Activated T-cell treated with anti-CD3 and anti-CD28 coated beads, Interleukin-2, amount 50 U/mL, for 24 hours (primary cell): ENCODE data around the gene EPB41.
A peak's percentile ranks its signal among the peaks of the same experiment; 100 is the strongest.
"Not testable (repeated sequence)": the region's sequence is repeated elsewhere in the genome, so short reads cannot be mapped to it uniquely, and the experiment has no call there.

Experiments
- DNase-seq: peaks from one replicate; pipeline ENCODE4 v3.0.0-alpha.2; 2020
- H3K27ac Mint-ChIP-seq: 2 replicates; pipeline ENCODE4 v1.8.0; 2020; ENCODE audit warnings: mild to moderate bottlenecking, mixed read lengths
- H3K27me3 Mint-ChIP-seq: 2 replicates; pipeline ENCODE4 v1.8.0; 2020; ENCODE audit warnings: mixed read lengths
- H3K36me3 Mint-ChIP-seq: 2 replicates; pipeline ENCODE4 v1.8.0; 2020; ENCODE audit warnings: low read depth, mixed read lengths
- H3K4me1 Mint-ChIP-seq: 2 replicates; pipeline ENCODE4 v1.8.0; 2020; ENCODE audit warnings: low read depth, mixed read lengths
- H3K4me3 Mint-ChIP-seq: 2 replicates; pipeline ENCODE4 v1.8.0; 2020; ENCODE audit warnings: mild to moderate bottlenecking, moderate library complexity, mixed read lengths
- H3K9me3 Mint-ChIP-seq: 2 replicates; pipeline ENCODE4 v1.8.0; 2020; ENCODE audit warnings: mixed read lengths

EPB41 gene

DNA sequence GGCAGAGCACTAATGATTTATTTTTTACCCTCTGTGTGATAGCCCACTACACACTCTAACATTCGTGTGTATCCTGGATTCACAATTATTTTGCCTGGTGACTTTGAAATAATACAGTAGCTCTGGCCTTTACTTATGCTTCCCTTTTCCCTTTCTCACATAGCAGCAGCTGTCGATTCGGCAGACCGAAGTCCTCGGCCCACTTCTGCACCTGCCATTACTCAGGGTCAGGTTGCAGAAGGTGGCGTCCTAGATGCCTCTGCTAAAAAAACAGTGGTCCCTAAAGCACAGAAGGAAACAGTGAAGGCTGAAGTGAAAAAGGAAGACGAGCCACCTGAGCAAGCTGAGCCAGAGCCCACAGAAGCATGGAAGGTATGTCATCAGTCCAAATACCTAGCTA, 138.6 kb downstream of the EPB41 start:
- Mint-ChIP-seq H3K9me3 (no peaks in the 10 kb centered on the region), H3K4me3 (no peak overlapping the region), H3K4me1 (peaks cover 3% of the 10 kb centered on the region), H3K36me3 (peaks cover 69% of the 10 kb centered on the region), H3K27me3 (no peaks in the 10 kb centered on the region), H3K27ac (no peak overlapping the region)
- no peak for DNase-seq

GRCh38 chr1:29055160-29055559, 140.8 kb downstream of the EPB41 start:
- H3K4me1 Mint-ChIP-seq = peaks cover 13% of the 10 kb centered on the region
- H3K4me3 Mint-ChIP-seq = no peak overlapping the region
- DNase-seq = no peak
- H3K9me3 Mint-ChIP-seq = no peaks in the 10 kb centered on the region
- no peak overlapping the region for H3K27ac Mint-ChIP-seq
- H3K36me3 Mint-ChIP-seq = peaks cover 60% of the 10 kb centered on the region
- no peaks in the 10 kb centered on the region for H3K27me3 Mint-ChIP-seq

DNA sequence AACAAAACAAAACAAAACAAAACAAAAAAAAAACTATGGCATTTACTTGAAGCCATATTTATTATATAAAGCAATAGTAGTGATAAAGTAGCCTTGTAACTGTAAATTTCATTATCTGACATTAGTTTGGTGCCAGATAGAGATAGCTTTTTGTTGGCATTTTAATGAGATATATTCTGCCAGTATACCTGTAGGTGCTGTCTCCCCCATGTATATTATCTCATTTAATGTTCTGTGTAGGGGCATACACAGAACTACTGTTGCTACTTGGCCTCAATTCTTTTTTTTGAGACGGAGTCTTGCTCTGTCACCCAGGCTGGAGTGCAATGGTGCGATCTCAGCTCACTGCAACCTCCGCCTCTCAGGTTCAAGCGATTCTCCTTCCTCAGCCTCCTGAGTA, 141.9 kb downstream of the EPB41 start:
- Mint-ChIP-seq H3K4me3 (no peak overlapping the region), H3K9me3 (no peaks in the 10 kb centered on the region), H3K27me3 (no peaks in the 10 kb centered on the region), H3K36me3 (peaks cover 64% of the 10 kb centered on the region), H3K4me1 (peaks cover 22% of the 10 kb centered on the region), H3K27ac (no peak overlapping the region)
- DNase-seq = no peak

- Mint-ChIP-seq H3K4me1 (peaks cover 35% of the 10 kb centered on the region), H3K27ac (peak overlapping the region; percentile 3)
These were observed 143.3 kb downstream of the EPB41 start for GRCh38 chr1:29057700-29058099.

GRCh38 chr1:29062157-29062942, 148.0 kb downstream of the EPB41 start:
- Mint-ChIP-seq H3K4me1 (peaks cover 56% of the 10 kb centered on the region), H3K27me3 (no peaks in the 10 kb centered on the region), H3K36me3 (peaks cover 53% of the 10 kb centered on the region), H3K9me3 (no peaks in the 10 kb centered on the region), H3K4me3 (peak overlapping the region; percentile 57), H3K27ac (peak overlapping the region; percentile 98)
- no peak for DNase-seq

More at GRCh38 chr1:29057700-29058099, 143.3 kb downstream of the EPB41 start:
- peaks cover 58% of the 10 kb centered on the region for H3K36me3 Mint-ChIP-seq
- H3K9me3 Mint-ChIP-seq = no peaks in the 10 kb centered on the region
- no peak overlapping the region for H3K4me3 Mint-ChIP-seq
- no peak for DNase-seq
- H3K27me3 Mint-ChIP-seq = no peaks in the 10 kb centered on the region

DNA sequence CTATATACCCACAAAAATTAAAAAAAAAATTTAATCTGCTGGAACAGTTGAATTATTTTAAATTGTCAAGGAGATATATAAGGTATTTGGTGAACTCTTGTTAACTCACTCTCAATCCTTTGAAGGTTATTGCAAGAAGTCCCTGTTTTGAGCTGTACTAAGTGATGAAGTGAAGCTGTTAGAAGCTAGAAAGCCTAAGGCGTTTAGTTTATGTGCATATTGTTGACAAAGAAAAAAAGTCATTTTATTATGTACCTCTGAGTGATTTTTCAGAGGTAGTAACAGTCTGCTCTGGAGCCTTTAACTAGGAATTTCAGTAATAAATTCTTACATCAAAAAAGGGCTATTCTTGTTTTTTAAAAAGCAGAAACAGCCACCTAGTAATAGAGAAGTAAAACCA, 149.7 kb downstream of the EPB41 start:
- Mint-ChIP-seq H3K4me3 (no peak overlapping the region), H3K9me3 (no peaks in the 10 kb centered on the region), H3K4me1 (peaks cover 53% of the 10 kb centered on the region), H3K27me3 (no peaks in the 10 kb centered on the region), H3K27ac (peak overlapping the region; percentile 98), H3K36me3 (peaks cover 59% of the 10 kb centered on the region)
- DNase-seq = no peak

DNA sequence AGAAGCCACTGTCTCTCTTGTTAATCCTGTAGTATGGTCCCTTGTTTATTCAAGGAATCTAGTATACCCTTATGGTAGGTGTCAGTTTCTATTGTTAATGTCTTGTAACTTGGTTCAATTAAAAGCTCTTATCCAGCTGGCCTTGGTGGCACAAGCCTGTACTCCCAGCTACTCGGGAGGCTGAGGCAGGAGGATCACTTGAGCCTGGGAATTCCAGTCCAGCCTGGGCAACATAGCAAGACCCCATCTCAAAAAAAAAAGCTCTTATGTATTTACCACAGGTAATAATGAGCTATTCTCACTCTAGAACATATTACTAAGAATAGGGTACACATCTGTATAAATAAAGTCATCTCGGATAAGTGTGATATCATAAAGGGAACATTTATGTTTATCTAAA, 162.8 kb downstream of the EPB41 start:
- H3K27ac Mint-ChIP-seq = no peak overlapping the region

DNA sequence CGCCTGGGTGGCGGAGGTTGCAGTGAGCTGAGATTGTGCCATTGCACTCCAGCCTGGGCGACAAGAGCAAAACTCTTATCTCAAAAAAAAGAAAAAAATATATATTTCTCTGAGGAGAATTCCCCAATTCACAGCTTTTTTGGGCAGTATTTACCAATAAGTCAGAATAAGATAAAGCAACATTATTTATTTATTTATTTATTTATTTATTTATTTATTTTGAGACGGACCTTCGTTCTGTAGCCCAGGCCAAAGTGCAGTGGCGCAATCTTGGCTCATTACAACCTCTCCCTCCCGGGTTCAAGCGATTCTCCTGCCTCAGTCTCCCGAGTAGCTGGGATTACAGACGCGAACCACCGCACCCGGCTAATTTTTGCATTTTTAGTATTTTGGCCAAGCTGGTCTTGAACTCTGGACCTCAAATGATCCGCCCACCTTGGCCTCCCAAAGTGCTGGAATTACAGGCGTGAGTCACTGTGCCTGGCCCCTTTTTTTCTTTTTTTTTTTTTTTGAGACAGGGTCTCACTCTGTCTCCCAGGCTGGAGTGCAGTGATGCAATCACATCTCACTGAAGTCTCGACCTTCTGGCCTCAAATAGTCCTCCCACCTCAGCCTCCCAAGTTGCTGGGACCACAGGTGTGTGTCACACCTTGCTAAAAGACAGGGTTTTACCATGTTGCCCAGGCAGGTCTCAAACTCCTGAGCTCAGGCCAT, 165.7 kb downstream of the EPB41 start:
- not testable (repeated sequence) for H3K27me3 Mint-ChIP-seq, H3K4me3 Mint-ChIP-seq, H3K9me3 Mint-ChIP-seq, DNase-seq
- peak overlapping the region; percentile 26 for H3K27ac Mint-ChIP-seq
- peaks cover 64% of the 10 kb centered on the region for H3K36me3 Mint-ChIP-seq
- peaks cover 24% of the 10 kb centered on the region for H3K4me1 Mint-ChIP-seq

More for the DNA sequence above, 162.8 kb downstream of the EPB41 start:
- Mint-ChIP-seq H3K27me3 (no peaks in the 10 kb centered on the region), H3K9me3 (no peaks in the 10 kb centered on the region), H3K36me3 (peaks cover 61% of the 10 kb centered on the region), H3K4me1 (peaks cover 10% of the 10 kb centered on the region), H3K4me3 (no peak overlapping the region)
- DNase-seq = no peak

DNA sequence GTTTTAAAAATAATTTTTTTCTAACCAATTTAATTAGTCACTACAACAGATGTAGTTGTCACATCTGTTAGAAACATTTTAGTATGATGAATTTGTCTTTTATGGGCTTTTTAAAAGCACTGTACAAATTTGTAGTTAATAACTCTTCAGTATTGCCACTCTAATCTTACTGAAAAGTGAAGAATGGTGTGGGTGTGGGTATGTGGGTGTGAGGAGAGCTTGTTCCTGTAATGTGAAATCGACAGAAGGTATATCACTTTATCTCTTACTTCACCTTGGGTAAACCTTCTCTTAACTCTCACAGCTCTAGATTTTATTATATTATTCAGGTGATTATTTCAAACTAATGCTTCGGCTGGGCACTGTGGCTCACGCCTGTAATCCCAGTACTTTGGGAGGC, 166.8 kb downstream of the EPB41 start:
- Mint-ChIP-seq H3K27ac (peak overlapping the region; percentile 64), H3K4me1 (peaks cover 24% of the 10 kb centered on the region), H3K36me3 (peaks cover 62% of the 10 kb centered on the region), H3K9me3 (no peaks in the 10 kb centered on the region), H3K4me3 (no peak overlapping the region), H3K27me3 (no peaks in the 10 kb centered on the region)
- no peak for DNase-seq

GRCh38 chr1:29082519-29082918, 168.2 kb downstream of the EPB41 start:
- Mint-ChIP-seq H3K27ac (peak overlapping the region; percentile 26), H3K4me1 (peaks cover 22% of the 10 kb centered on the region), H3K36me3 (peaks cover 51% of the 10 kb centered on the region), H3K27me3 (no peaks in the 10 kb centered on the region), H3K9me3 (no peaks in the 10 kb centered on the region), H3K4me3 (no peak overlapping the region)
- DNase-seq = no peak

GRCh38 chr1:29083317-29084195, 169.2 kb downstream of the EPB41 start:
- DNase-seq = no peak
- peaks cover 51% of the 10 kb centered on the region for H3K36me3 Mint-ChIP-seq
- no peaks in the 10 kb centered on the region for H3K9me3 Mint-ChIP-seq
- no peaks in the 10 kb centered on the region for H3K27me3 Mint-ChIP-seq
- H3K27ac Mint-ChIP-seq = peak overlapping the region; percentile 64
- no peak overlapping the region for H3K4me3 Mint-ChIP-seq
- peaks cover 22% of the 10 kb centered on the region for H3K4me1 Mint-ChIP-seq

GRCh38 chr1:29084196-29084521, 169.8 kb downstream of the EPB41 start:
- Mint-ChIP-seq H3K36me3 (peaks cover 48% of the 10 kb centered on the region), H3K27me3 (no peaks in the 10 kb centered on the region), H3K9me3 (no peaks in the 10 kb centered on the region)

GRCh38 chr1:29090937-29091618, 176.7 kb downstream of the EPB41 start:
- Mint-ChIP-seq H3K27me3 (no peaks in the 10 kb centered on the region), H3K36me3 (peaks cover 74% of the 10 kb centered on the region), H3K9me3 (peaks cover 5% of the 10 kb centered on the region), H3K27ac (no peak overlapping the region), H3K4me3 (no peak overlapping the region), H3K4me1 (peaks cover 2% of the 10 kb centered on the region)
- DNase-seq = no peak

More at GRCh38 chr1:29084196-29084521, 169.8 kb downstream of the EPB41 start:
- Mint-ChIP-seq H3K4me1 (peaks cover 22% of the 10 kb centered on the region), H3K27ac (peak overlapping the region; percentile 64), H3K4me3 (no peak overlapping the region)
- no peak for DNase-seq

DNA sequence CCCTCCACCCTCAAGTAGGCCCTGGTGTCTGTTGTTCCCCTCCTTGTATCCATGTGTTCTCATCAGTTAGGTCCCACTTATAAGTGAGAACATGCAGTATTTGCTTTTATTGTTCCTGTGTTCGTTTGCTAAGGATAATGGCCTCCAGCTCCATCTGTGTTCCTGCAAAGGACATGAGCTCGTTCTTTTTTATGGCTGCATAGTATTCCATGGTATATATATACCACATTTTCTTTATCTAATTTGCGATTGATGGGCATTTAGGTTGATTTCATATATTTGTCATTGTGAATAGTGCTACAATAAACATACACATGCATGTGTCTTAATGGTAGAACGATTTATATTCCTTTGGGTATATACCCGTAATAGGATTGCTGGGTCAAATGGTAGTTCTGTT, 178.3 kb downstream of the EPB41 start:
- H3K4me3 Mint-ChIP-seq, H3K9me3 Mint-ChIP-seq, DNase-seq, H3K27ac Mint-ChIP-seq, H3K4me1 Mint-ChIP-seq, H3K27me3 Mint-ChIP-seq: not testable (repeated sequence)
- H3K36me3 Mint-ChIP-seq = peaks cover 88% of the 10 kb centered on the region
